Measurements from ENCODE around the gene PDE4B.

PDE4B gene

GRCh38 chr1:66288048-66288447, 495.4 kb downstream of the PDE4B start:
- no peak overlapping the region for H3K4me3 ChIP-seq (IDR thresholded peaks at IDR 0.05; ENCODE audit: insufficient read depth, low read depth, low read length)
- no peaks in the 10 kb centered on the region for H3K27me3 ChIP-seq (ENCODE audit: insufficient read depth, low read depth)
- no peak overlapping the region for H2AFZ ChIP-seq (ENCODE audit: low read depth)
- H3K79me2 ChIP-seq (ENCODE audit: insufficient read depth, low read depth): no peaks in the 10 kb centered on the region
- no peak overlapping the region for H3K27ac ChIP-seq
- no peak for TF ChIP-seq CTCF (conservative IDR thresholded peaks at IDR 0.05; ENCODE audit: low read depth, low read length)
- peaks cover 48% of the 10 kb centered on the region for H3K4me1 ChIP-seq (ENCODE audit: low read depth, poor library complexity, severe bottlenecking)
- no peak overlapping the region for H3K4me2 ChIP-seq
- no peak overlapping the region for H3K9ac ChIP-seq
- no peaks in the 10 kb centered on the region for H4K20me1 ChIP-seq (ENCODE audit: insufficient read depth)
- H3K36me3 ChIP-seq (ENCODE audit: insufficient read depth): no peaks in the 10 kb centered on the region

GRCh38 chr1:66290761-66291530, 498.3 kb downstream of the PDE4B start:
- no peak overlapping the region for H3K9ac ChIP-seq
- no peak overlapping the region for H2AFZ ChIP-seq (ENCODE audit: low read depth)
- no peak overlapping the region for H3K4me3 ChIP-seq (IDR thresholded peaks at IDR 0.05; ENCODE audit: insufficient read depth, low read depth, low read length)
- H3K79me2 ChIP-seq (ENCODE audit: insufficient read depth, low read depth): no peaks in the 10 kb centered on the region
- no peak overlapping the region for H3K4me2 ChIP-seq
- H3K4me1 ChIP-seq (ENCODE audit: low read depth, poor library complexity, severe bottlenecking): peaks cover 19% of the 10 kb centered on the region
- no peak overlapping the region for H3K27ac ChIP-seq
- no peaks in the 10 kb centered on the region for H3K36me3 ChIP-seq (ENCODE audit: insufficient read depth)
- H4K20me1 ChIP-seq (ENCODE audit: insufficient read depth): no peaks in the 10 kb centered on the region
- TF ChIP-seq CTCF (conservative IDR thresholded peaks at IDR 0.05; ENCODE audit: low read depth, low read length): no peak
- no peaks in the 10 kb centered on the region for H3K27me3 ChIP-seq (ENCODE audit: insufficient read depth, low read depth)

GRCh38 chr1:66291531-66291864, 498.8 kb downstream of the PDE4B start:
- no peak overlapping the region for H2AFZ ChIP-seq (ENCODE audit: low read depth)
- H3K79me2 ChIP-seq (ENCODE audit: insufficient read depth, low read depth): no peaks in the 10 kb centered on the region
- H3K27ac ChIP-seq: no peak overlapping the region
- no peak for TF ChIP-seq CTCF (conservative IDR thresholded peaks at IDR 0.05; ENCODE audit: low read depth, low read length)
- no peaks in the 10 kb centered on the region for H3K27me3 ChIP-seq (ENCODE audit: insufficient read depth, low read depth)
- no peak overlapping the region for H3K4me3 ChIP-seq (IDR thresholded peaks at IDR 0.05; ENCODE audit: insufficient read depth, low read depth, low read length)
- no peak overlapping the region for H3K9ac ChIP-seq
- no peaks in the 10 kb centered on the region for H3K36me3 ChIP-seq (ENCODE audit: insufficient read depth)
- peaks cover 16% of the 10 kb centered on the region for H3K4me1 ChIP-seq (ENCODE audit: low read depth, poor library complexity, severe bottlenecking)
- H3K4me2 ChIP-seq: no peak overlapping the region
- no peaks in the 10 kb centered on the region for H4K20me1 ChIP-seq (ENCODE audit: insufficient read depth)

DNA sequence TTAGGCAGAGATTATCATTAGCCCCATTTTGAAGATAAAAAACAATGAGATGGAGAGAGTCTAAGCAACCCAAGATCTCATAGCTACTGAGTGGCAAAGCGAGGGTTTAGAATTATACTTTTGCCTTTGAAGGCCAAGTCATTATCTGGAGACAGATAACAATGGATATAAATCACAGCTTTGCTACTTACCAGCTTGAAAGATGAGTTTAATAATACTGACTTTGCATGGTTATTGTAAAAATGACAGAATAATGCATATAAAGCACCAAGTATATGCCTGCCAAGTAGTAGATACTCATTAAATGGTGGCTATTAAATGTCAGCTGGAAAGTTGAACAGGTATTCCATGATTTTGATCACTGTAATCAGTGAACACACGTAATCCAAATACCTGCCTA, 499.6 kb downstream of the PDE4B start:
- no peak for TF ChIP-seq CTCF (conservative IDR thresholded peaks at IDR 0.05; ENCODE audit: low read depth, low read length)
- Histone ChIP-seq H3K79me2 (ENCODE audit: insufficient read depth, low read depth) (no peaks in the 10 kb centered on the region), H3K4me3 (IDR thresholded peaks at IDR 0.05; ENCODE audit: insufficient read depth, low read depth, low read length) (no peak overlapping the region), H3K27me3 (ENCODE audit: insufficient read depth, low read depth) (no peaks in the 10 kb centered on the region), H2AFZ (ENCODE audit: low read depth) (no peak overlapping the region), H3K4me2 (no peak overlapping the region), H3K36me3 (ENCODE audit: insufficient read depth) (no peaks in the 10 kb centered on the region), H3K9ac (no peak overlapping the region), H3K27ac (no peak overlapping the region), H3K4me1 (ENCODE audit: low read depth, poor library complexity, severe bottlenecking) (peaks cover 16% of the 10 kb centered on the region), H4K20me1 (ENCODE audit: insufficient read depth) (no peaks in the 10 kb centered on the region)

Data from KMS-11 (cell line).